ENCODE measurements around the gene AP4B1.
A peak's percentile ranks its signal among the peaks of the same experiment; 100 is the strongest.

AP4B1 gene

GRCh38 chr1:113930499-113931161 is 26.0 kb upstream of the AP4B1 start:
- Histone ChIP-seq H3K79me2 (ENCODE audit: control insufficient read depth, insufficient read depth, low read length, unreplicated experiment) (peaks cover 63% of the 10 kb centered on the region), H3K27ac (ENCODE audit: low read depth, low read length) (peak overlapping the region; percentile 95), H2AFZ (ENCODE audit: low read length, unreplicated experiment) (no peak overlapping the region), H3K36me3 (ENCODE audit: insufficient read depth, low read length) (no peaks in the 10 kb centered on the region), H3K4me3 (ENCODE audit: low read depth, low read length) (peak overlapping the region; percentile 93), H3K4me1 (ENCODE audit: control insufficient read depth, insufficient read depth, low read length, unreplicated experiment) (peaks cover 9% of the 10 kb centered on the region), H3K27me3 (ENCODE audit: insufficient read depth, low read length) (no peaks in the 10 kb centered on the region)

GRCh38 chr1:113929750-113930498 is 25.3 kb upstream of the AP4B1 start:
- H3K4me1 ChIP-seq (ENCODE audit: control insufficient read depth, insufficient read depth, low read length, unreplicated experiment), result peaks cover 9% of the 10 kb centered on the region
- H3K27me3 ChIP-seq (ENCODE audit: insufficient read depth, low read length), result no peaks in the 10 kb centered on the region
- H3K36me3 ChIP-seq (ENCODE audit: insufficient read depth, low read length), result no peaks in the 10 kb centered on the region
- peak overlapping the region; percentile 95 for H3K27ac ChIP-seq (ENCODE audit: low read depth, low read length)
- peaks cover 56% of the 10 kb centered on the region for H3K79me2 ChIP-seq (ENCODE audit: control insufficient read depth, insufficient read depth, low read length, unreplicated experiment)
- H2AFZ ChIP-seq (ENCODE audit: low read length, unreplicated experiment), result no peak overlapping the region
- H3K4me3 ChIP-seq (ENCODE audit: low read depth, low read length), result peak overlapping the region; percentile 93

GRCh38 chr1:113928941-113929749 is 24.5 kb upstream of the AP4B1 start, which contains the start of gene HIPK1:
Gene HIPK1, plus strand, starts transcription at chr1:113929324.
- Histone ChIP-seq H3K4me3 (ENCODE audit: low read depth, low read length) (peak within 1 kb of the TSS; percentile 93), H3K79me2 (ENCODE audit: control insufficient read depth, insufficient read depth, low read length, unreplicated experiment) (peaks cover 48% of the 10 kb centered on the region), H3K27ac (ENCODE audit: low read depth, low read length) (peak within 1 kb of the TSS; percentile 95), H3K36me3 (ENCODE audit: insufficient read depth, low read length) (no peaks in the 10 kb centered on the region), H3K4me1 (ENCODE audit: control insufficient read depth, insufficient read depth, low read length, unreplicated experiment) (peaks cover 9% of the 10 kb centered on the region), H2AFZ (ENCODE audit: low read length, unreplicated experiment) (peak within 1 kb of the TSS; percentile 79), H3K27me3 (ENCODE audit: insufficient read depth, low read length) (no peaks in the 10 kb centered on the region)

- Histone ChIP-seq H3K79me2 (ENCODE audit: control insufficient read depth, insufficient read depth, low read length, unreplicated experiment) (peaks cover 41% of the 10 kb centered on the region), H3K4me3 (ENCODE audit: low read depth, low read length) (peak overlapping the region; percentile 93), H3K27ac (ENCODE audit: low read depth, low read length) (peak overlapping the region; percentile 95), H2AFZ (ENCODE audit: low read length, unreplicated experiment) (peak overlapping the region; percentile 79), H3K36me3 (ENCODE audit: insufficient read depth, low read length) (no peaks in the 10 kb centered on the region), H3K27me3 (ENCODE audit: insufficient read depth, low read length) (no peaks in the 10 kb centered on the region), H3K4me1 (ENCODE audit: control insufficient read depth, insufficient read depth, low read length, unreplicated experiment) (peaks cover 9% of the 10 kb centered on the region)
Measured at GRCh38 chr1:113928187-113928930, 23.8 kb upstream of the AP4B1 start.

GRCh38 chr1:113924473-113924872 is 19.9 kb upstream of the AP4B1 start:
- no peaks in the 10 kb centered on the region for H3K36me3 ChIP-seq (ENCODE audit: insufficient read depth, low read length)
- no peaks in the 10 kb centered on the region for H3K4me1 ChIP-seq (ENCODE audit: control insufficient read depth, insufficient read depth, low read length, unreplicated experiment)

DNA sequence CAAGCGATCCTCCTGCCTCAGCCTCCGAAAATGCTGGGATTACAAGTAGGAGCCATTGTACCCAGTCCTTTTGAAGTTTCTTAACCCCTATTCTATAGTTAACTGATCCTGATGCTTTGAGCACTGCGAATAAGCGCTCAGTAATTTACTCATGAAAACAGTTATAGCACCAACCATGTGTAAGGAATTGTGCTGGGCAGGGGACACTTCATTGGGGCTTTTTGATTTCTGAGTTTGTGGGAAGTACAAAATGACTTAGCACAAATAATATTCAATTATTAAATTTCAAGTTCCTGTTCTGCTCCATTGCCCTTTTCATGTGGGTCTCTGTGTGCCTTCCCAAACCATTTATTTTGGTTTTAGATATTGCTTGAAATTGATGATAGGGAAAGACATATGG is 18.4 kb upstream of the AP4B1 start:
- Histone ChIP-seq H2AFZ (ENCODE audit: low read length, unreplicated experiment) (no peak overlapping the region), H3K36me3 (ENCODE audit: insufficient read depth, low read length) (no peaks in the 10 kb centered on the region), H3K27me3 (ENCODE audit: insufficient read depth, low read length) (no peaks in the 10 kb centered on the region), H3K4me3 (ENCODE audit: low read depth, low read length) (no peak overlapping the region), H3K79me2 (ENCODE audit: control insufficient read depth, insufficient read depth, low read length, unreplicated experiment) (no peaks in the 10 kb centered on the region), H3K4me1 (ENCODE audit: control insufficient read depth, insufficient read depth, low read length, unreplicated experiment) (no peaks in the 10 kb centered on the region), H3K27ac (ENCODE audit: low read depth, low read length) (no peak overlapping the region)

More at GRCh38 chr1:113924473-113924872, 19.9 kb upstream of the AP4B1 start:
- Histone ChIP-seq H2AFZ (ENCODE audit: low read length, unreplicated experiment) (no peak overlapping the region), H3K4me3 (ENCODE audit: low read depth, low read length) (no peak overlapping the region), H3K27me3 (ENCODE audit: insufficient read depth, low read length) (no peaks in the 10 kb centered on the region), H3K79me2 (ENCODE audit: control insufficient read depth, insufficient read depth, low read length, unreplicated experiment) (peaks cover 4% of the 10 kb centered on the region), H3K27ac (ENCODE audit: low read depth, low read length) (no peak overlapping the region)

DNA sequence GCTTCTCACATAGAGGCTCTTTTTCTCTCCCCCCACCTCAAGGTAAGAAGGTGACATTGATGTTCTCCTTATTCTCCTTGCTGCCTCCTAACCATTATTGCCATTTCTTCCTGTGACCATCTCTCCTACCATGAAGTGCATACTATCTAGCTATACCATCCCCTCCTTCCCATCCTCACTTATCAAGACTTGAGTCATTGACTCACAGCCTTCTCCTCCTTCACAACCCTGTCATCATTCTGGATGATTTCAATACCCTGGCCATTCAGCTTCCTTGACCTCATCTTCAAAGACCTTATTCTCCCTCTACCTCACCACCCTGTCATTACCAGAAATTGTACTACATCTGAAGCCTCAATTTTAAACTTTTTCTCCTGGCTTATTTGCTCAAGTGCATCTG is 13.6 kb upstream of the AP4B1 start:
- no peak overlapping the region for H3K27ac ChIP-seq (ENCODE audit: low read depth, low read length)
- H3K79me2 ChIP-seq (ENCODE audit: control insufficient read depth, insufficient read depth, low read length, unreplicated experiment), result no peaks in the 10 kb centered on the region
- H2AFZ ChIP-seq (ENCODE audit: low read length, unreplicated experiment), result no peak overlapping the region
- H3K27me3 ChIP-seq (ENCODE audit: insufficient read depth, low read length), result no peaks in the 10 kb centered on the region
- H3K36me3 ChIP-seq (ENCODE audit: insufficient read depth, low read length), result no peaks in the 10 kb centered on the region
- no peak overlapping the region for H3K4me3 ChIP-seq (ENCODE audit: low read depth, low read length)
- H3K4me1 ChIP-seq (ENCODE audit: control insufficient read depth, insufficient read depth, low read length, unreplicated experiment), result peaks cover 7% of the 10 kb centered on the region

DNA sequence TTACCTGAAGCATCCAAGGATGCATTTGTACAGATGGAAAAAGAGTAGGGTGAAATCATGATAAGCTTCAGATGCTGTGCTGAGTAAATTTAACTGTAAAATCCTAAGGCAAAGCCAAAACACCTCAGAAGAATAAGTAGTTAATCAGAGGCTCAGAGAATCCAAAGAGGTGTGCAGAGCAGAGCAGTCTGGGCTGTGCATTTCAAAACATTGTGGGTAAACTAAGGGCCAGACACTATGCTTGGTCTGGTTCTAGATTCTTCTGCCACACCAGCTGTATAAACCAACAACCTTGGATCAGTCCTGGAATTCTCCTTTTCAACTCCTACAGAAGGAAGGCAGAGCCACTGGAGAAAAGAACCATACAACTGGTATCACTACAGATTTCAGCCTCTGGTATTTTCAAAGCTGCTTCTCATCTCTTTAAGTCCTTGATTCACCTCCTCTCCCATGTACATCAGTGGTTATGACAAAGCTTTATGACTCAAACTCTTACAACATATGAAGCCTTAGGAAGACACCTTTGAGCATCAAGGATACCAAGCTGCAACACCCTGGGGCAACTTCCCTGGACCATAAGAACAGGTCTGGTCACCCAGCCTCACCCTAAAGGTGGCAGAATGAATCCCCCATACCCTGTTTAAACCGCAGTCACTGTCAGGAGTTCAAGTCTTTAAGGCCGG is 12.9 kb upstream of the AP4B1 start:
- no peaks in the 10 kb centered on the region for H3K27me3 ChIP-seq (ENCODE audit: insufficient read depth, low read length)
- peaks cover 14% of the 10 kb centered on the region for H3K4me1 ChIP-seq (ENCODE audit: control insufficient read depth, insufficient read depth, low read length, unreplicated experiment)
- no peak overlapping the region for H3K4me3 ChIP-seq (ENCODE audit: low read depth, low read length)
- H2AFZ ChIP-seq (ENCODE audit: low read length, unreplicated experiment), result no peak overlapping the region
- no peaks in the 10 kb centered on the region for H3K79me2 ChIP-seq (ENCODE audit: control insufficient read depth, insufficient read depth, low read length, unreplicated experiment)
- no peak overlapping the region for H3K27ac ChIP-seq (ENCODE audit: low read depth, low read length)
- H3K36me3 ChIP-seq (ENCODE audit: insufficient read depth, low read length), result no peaks in the 10 kb centered on the region

DNA sequence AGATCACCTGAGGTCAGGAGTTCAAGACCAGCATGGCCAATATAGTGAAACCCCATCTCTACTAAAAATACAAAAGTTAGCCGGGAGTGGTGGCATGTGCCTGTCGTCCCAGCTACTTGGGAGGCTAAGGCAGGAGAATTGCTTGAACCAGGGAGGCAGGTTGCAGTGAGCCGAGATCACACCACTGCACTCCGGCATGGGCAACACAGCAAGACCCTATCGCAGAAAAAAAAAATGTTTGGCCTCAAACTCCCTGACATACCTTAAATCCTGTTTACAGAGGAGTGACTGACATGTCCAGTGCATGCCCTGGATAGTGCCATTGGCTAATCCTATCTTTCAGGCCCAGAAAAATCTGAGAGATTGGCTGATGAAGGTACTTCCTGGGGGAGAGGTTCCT is 12.4 kb upstream of the AP4B1 start:
- Histone ChIP-seq H2AFZ (ENCODE audit: low read length, unreplicated experiment) (no peak overlapping the region), H3K79me2 (ENCODE audit: control insufficient read depth, insufficient read depth, low read length, unreplicated experiment) (no peaks in the 10 kb centered on the region), H3K36me3 (ENCODE audit: insufficient read depth, low read length) (no peaks in the 10 kb centered on the region), H3K4me3 (ENCODE audit: low read depth, low read length) (no peak overlapping the region), H3K4me1 (ENCODE audit: control insufficient read depth, insufficient read depth, low read length, unreplicated experiment) (peaks cover 17% of the 10 kb centered on the region), H3K27me3 (ENCODE audit: insufficient read depth, low read length) (no peaks in the 10 kb centered on the region), H3K27ac (ENCODE audit: low read depth, low read length) (no peak overlapping the region)
